Cardiac muscle cell (in vitro differentiated cells and primary cell): ENCODE data around the gene REN. TPM values are rescaled to one million over a fixed set of nuclear protein-coding genes. Genes with fewer than 3 reads are reported as not detected.

Experiments
- DNase-seq, 2 donors: peaks; one replicate each; pipeline versions ENCODE4 v3.0.0 to v3.0.0-alpha.2; 2010 to 2017; ENCODE audit warnings: low read depth in 1 of 2, low spot score in 1 of 2
- H3K27ac ChIP-seq: fragments of 200-600 bp; sonication (generic); 2 replicates; pipeline ENCODE4 v1.5.1; 2016
- H3K27me3 ChIP-seq: fragments of 200-600 bp; sonication (generic); 2 replicates; pipeline ENCODE4 v1.6.0; 2016; ENCODE audit warnings: control low read depth
- H3K36me3 ChIP-seq: fragments of 200-600 bp; sonication (generic); 2 replicates; pipeline ENCODE4 v1.5.1; 2016; ENCODE audit warnings: control low read depth
- H3K4me1 ChIP-seq: fragments of 200-600 bp; sonication (generic); 2 replicates; pipeline ENCODE4 v1.8.1; 2017; ENCODE audit warnings: low read depth, mild to moderate bottlenecking, mixed run types
- H3K4me3 ChIP-seq: fragments of 200-600 bp; sonication (generic); 2 replicates; pipeline ENCODE4 v1.5.1; 2016; ENCODE audit warnings: mild to moderate bottlenecking
- H3K9me3 ChIP-seq: fragments of 200-600 bp; sonication (generic); 2 replicates; pipeline ENCODE4 v1.5.1; 2017; ENCODE audit warnings: low read depth, mild to moderate bottlenecking, control low read depth
- polyA plus RNA-seq: library from polyadenylated mRNA; unstranded; fragments of >200 nt; fragmentation: Nextera tagmentation; extraction: Ambion mirVana; gene quantifications from 2 replicates; pipeline ENCODE4 v1.2.1, GENCODE V29; 2016
- total RNA-seq: library from RNA; depleted of rRNA; stranded (reverse); fragments of >200 nt; gene quantifications from 2 replicates; pipeline ENCODE4 v1.2.3, GENCODE V29; 2016
- TF ChIP-seq, protein P1 (sequence below): IDR thresholded peaks from 2 replicates; pipeline ENCODE4 v1.5.1; 2012; ENCODE audit warnings: low read depth, mild to moderate bottlenecking, low read length

The REN gene
- total and polyA plus RNA-seq, 2 experiments from 2014 or later = 3.5 TPM; not detected in 1

DNA sequence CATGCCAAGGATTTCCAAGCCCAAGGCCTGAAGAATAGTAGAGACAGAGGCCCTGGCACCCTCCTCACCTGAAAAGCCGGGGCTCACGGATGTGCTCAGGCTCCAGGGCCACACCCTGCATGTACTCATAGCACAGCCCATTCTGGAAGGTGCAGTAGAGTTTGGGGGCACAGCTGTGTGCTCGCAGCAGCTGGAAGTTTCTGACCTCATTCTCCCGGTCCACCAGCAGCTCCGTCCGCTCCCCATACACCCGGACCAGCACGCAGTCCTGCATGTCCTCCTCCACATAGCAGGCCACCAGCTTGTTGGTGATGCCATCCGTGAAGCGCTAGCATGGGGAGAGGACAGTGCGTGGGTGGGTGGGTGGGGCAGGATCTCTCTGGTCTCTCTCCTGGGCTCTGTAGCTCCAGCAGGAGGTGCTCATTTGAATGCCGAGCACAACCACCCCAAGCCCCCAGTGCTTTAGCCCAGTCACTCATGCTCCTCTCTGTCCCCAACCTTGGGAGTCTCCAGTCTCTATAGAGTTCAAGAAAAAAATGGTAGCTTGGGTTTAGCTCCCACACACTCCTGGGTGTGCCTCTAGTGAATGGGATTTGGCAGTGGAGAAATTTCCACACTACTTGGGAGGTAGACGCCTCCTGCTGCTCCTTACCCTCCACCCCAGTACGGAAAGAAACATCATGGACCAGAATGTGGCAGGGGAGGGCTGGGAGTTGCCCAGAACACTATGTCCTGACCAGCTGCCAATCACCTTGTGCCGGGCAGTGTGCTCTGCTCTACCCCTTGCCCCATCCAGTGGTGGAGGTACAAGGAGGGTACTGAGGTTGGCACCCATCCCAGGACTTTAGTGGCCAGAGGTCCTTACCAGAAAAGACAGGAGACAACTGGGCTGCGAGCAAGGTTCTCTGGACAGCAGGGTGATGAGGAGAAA lies 16.2 kb downstream of the REN start:
- no peaks in the 10 kb centered on the region for H3K4me1 ChIP-seq
- no peaks in the 10 kb centered on the region for H3K36me3 ChIP-seq
- no peak overlapping the region for H3K4me3 ChIP-seq
- no peak for DNase-seq
- H3K27me3 ChIP-seq = no peaks in the 10 kb centered on the region
- no peaks in the 10 kb centered on the region for H3K9me3 ChIP-seq
- no peak overlapping the region for H3K27ac ChIP-seq
- TF ChIP-seq, protein P1, sequence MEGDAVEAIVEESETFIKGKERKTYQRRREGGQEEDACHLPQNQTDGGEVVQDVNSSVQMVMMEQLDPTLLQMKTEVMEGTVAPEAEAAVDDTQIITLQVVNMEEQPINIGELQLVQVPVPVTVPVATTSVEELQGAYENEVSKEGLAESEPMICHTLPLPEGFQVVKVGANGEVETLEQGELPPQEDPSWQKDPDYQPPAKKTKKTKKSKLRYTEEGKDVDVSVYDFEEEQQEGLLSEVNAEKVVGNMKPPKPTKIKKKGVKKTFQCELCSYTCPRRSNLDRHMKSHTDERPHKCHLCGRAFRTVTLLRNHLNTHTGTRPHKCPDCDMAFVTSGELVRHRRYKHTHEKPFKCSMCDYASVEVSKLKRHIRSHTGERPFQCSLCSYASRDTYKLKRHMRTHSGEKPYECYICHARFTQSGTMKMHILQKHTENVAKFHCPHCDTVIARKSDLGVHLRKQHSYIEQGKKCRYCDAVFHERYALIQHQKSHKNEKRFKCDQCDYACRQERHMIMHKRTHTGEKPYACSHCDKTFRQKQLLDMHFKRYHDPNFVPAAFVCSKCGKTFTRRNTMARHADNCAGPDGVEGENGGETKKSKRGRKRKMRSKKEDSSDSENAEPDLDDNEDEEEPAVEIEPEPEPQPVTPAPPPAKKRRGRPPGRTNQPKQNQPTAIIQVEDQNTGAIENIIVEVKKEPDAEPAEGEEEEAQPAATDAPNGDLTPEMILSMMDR = no peak

DNA sequence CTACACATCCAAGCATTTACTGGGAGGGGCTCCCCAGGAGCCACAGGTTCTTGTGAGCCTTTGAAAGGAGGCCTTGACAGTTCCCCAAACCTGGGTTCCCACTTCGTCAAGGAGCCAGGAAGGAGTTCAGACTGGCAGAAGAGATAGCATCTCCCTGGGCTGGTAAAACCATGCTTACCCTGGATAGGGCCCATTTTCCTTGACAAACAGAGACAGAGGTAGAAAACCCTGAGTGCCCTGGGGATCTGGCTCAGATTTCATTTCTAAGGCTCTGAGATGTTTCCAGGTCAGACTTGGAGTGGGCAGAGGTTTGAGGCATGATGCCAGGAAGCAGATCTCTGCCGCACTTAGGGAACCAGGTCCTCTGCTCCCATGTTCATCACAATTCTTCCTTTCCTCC lies 17.0 kb downstream of the REN start:
- no peaks in the 10 kb centered on the region for H3K4me1 ChIP-seq
- H3K36me3 ChIP-seq = no peaks in the 10 kb centered on the region
- H3K27ac ChIP-seq = no peak overlapping the region
- H3K27me3 ChIP-seq = no peaks in the 10 kb centered on the region
- no peak overlapping the region for H3K4me3 ChIP-seq
- TF ChIP-seq, protein P1 = no peak
- no peaks in the 10 kb centered on the region for H3K9me3 ChIP-seq
- no peak for DNase-seq

DNA sequence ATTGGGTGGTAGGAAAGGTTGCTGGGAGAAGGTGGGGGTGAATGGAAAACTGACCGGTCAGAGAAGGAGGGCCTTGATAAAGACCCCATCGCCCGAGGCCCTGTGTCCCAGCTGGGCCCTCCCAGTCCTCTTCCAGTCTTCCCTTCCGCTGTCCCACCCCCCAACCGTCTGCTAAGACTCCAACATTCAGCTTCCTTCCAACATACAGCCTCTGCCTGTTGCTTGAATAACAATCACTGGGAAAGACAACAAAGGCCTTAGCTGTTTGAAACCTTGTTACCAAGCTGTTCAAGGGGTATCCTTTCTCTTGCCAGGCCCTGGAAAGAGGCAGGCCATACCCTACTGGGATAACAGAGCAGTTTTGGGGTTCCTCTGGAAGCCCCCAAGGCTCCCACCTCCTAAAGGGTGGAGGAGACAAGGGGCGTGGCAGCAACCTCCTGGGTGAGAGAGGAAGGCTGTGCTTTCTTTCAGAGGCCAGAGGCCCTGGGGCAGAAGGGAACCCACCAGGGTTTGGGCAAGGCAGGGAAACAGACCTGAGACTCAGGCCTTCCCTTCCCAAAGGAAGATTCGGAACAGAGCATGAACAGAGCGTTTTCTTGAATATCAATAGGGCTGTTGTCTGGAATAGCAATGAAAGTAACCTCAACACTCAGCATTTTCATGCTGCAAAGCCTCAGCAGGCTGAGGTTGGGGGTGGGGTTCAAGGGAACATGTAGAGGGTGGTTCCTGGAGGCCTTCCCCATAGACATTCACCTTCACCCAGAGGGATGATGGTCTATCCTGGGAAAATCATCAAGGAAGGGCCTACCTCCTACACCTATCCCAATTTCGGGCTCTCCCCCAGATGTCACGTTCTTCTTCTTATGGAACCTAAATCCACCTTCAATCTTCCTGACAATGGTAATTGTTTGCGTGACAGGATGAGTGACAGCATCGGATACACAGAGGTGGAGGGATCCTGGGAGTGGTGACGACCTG lies 18.4 kb downstream of the REN start:
- no peak for DNase-seq
- Histone ChIP-seq H3K9me3 (no peaks in the 10 kb centered on the region), H3K4me1 (no peaks in the 10 kb centered on the region), H3K27me3 (no peaks in the 10 kb centered on the region), H3K27ac (no peak overlapping the region), H3K4me3 (no peak overlapping the region), H3K36me3 (no peaks in the 10 kb centered on the region)
- TF ChIP-seq, protein P1 = no peak

DNA sequence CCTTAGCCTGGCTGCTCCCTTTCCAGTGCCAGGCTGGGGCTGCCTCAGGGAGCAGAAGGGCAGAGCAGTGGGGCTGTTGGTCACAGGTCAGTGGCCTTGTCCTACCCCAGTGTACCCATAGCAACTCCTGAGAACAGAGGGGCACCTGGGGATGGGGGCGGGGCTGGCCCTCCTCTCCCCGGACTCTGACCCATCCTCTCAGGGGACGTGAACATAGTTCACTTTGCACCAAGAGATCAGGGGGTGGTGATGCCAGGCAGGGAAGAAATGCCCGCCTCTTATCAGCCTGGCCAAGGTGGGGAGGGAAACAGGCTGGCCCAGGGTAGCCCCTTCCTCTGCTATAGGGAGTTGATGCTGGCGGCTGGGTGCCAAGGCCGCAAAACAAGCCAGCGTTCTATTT lies 19.2 kb downstream of the REN start:
- no peak for DNase-seq
- no peaks in the 10 kb centered on the region for H3K9me3 ChIP-seq

DNA sequence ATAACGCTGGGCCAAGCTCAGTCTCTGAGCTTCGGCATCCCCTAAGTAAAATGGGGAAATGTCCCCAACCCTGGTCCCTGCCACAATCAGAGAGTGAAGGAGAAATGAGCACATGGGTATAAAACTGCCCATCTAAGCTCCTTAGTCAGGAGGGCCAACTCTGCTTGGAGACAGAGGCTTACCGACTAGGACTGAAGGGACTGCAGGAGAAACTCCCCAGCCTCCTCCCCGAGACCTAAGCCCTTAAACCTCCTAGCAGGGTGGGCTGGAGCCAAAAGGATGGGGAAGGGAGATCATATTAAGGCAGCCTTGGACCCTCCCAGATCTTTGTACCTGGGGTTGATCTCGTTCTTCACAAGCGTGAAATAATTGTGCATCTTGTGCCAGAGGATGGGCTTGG lies 19.8 kb downstream of the REN start:
- no peaks in the 10 kb centered on the region for H3K27me3 ChIP-seq
- H3K27ac ChIP-seq = no peak overlapping the region
- H3K9me3 ChIP-seq = no peaks in the 10 kb centered on the region

More for the DNA sequence above, 19.2 kb downstream of the REN start:
- Histone ChIP-seq H3K36me3 (no peaks in the 10 kb centered on the region), H3K4me1 (no peaks in the 10 kb centered on the region), H3K27me3 (no peaks in the 10 kb centered on the region), H3K27ac (no peak overlapping the region), H3K4me3 (no peak overlapping the region)
- TF ChIP-seq, protein P1 = no peak

More for the DNA sequence above, 19.8 kb downstream of the REN start:
- no peaks in the 10 kb centered on the region for H3K4me1 ChIP-seq
- TF ChIP-seq, protein P1 = no peak
- no peak overlapping the region for H3K4me3 ChIP-seq
- DNase-seq = no peak
- no peaks in the 10 kb centered on the region for H3K36me3 ChIP-seq
